Stimulated activated CD8-positive, alpha-beta memory T cell treated with anti-CD3 and anti-CD28 coated beads, Interleukin-4, amount 100 ng/mL, for 48 hours (primary cell): ENCODE results near the gene NSUN6.

Source experiments
- DNase-seq: peaks from one replicate; pipeline ENCODE4 v3.0.0-alpha.2; 2020

NSUN6 gene

GRCh38 chr10:18557960-18558359, 93.4 kb downstream of the NSUN6 start:
- no peak for DNase-seq

GRCh38 chr10:18556522-18557147, 94.8 kb downstream of the NSUN6 start:
- no peak for DNase-seq

DNA sequence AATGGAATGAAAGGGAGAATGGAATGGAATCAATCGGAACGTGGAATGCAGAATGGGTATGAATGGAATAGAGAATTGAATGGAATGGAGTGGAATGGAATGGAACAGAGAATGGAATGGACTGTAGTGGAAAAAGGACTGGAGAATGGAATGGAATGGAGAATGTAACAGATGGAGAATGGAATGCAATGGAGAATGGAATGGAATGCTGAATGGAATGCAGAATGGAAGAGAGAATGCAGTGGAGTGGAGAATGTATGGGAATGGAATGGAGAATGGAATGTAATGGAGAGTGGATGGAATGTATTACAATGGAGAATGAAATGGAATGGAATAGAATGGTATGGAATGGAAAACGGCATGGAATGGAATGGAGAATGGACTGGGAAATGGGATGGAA, 96.9 kb downstream of the NSUN6 start:
- no peak for DNase-seq

GRCh38 chr10:18551473-18551872, 99.9 kb downstream of the NSUN6 start:
- no peak for DNase-seq

DNA sequence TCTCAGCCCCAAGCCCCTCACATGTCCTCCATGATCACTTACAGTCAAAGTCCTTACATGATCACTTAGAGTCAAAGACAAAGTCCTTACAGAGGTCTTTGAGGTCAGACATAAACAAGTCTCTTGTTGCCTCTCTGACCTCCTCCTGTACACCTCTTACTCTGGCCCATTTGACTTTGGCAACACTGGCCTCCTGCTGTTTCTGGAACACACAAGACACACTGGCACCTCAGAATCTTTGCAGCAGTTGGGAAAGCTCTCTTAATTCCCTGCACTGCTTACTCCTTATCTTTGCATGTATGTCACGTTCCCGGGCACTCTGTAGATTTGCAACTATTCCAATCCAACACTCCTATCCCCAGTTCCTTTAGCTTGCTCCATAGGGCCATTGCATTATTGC, 102.3 kb downstream of the NSUN6 start:
- no peak for DNase-seq

DNA sequence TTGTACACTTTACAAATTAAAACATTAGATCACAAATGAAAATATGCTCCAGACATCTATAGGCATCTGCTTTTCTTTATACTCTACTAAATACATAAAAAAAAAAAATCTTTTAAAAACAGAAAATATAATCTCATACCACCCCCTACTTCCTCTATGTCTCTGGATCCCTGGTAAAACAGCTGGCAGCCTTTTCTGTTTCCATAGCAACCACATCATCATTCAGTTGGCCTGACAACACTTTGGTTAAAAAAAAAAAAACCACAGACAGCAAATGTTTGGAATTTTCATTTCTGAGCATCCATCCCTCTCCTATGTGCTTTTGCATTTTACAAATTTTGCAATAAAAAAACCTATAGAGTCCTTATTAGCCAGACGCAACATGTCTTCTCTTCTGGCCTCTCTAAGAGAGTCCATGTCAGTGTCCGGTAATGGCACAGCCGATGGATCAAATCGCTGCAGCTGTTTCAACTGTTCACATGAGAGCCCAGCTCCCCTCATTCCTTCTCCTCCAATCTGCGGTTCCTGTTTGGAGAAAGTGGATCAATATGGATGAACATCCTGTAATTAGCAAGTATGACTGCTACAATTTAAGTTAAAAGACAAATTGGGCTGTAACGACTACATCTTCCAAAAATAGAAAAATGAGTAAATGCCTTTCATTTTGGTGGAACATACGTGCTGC, 105.6 kb downstream of the NSUN6 start:
- DNase-seq, result no peak

- DNase-seq, result no peak
Measured at GRCh38 chr10:18542832-18543231, 108.6 kb downstream of the NSUN6 start.

GRCh38 chr10:18540195-18540594, 111.2 kb downstream of the NSUN6 start:
- DNase-seq, result no peak

DNA sequence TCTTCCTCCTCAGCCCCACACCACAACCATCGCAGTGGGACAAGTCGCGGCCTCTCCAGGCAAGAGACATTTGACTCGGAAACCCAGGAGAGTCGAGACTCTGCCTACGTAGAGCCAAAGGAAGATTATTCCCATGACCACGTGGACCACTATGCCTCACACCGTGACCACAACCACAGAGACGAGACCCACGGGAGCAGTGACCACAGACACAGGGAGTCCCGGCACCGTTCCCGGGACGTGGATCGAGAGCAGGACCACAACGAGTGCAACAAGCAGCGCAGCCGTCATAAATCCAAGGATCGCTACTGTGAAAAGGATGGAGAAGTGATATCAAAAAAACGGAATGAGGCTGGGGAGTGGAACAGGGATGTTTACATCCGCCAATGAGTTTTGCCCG, 112.1 kb downstream of the NSUN6 start:
- no peak for DNase-seq

GRCh38 chr10:18533896-18534295, 117.5 kb downstream of the NSUN6 start:
- no peak for DNase-seq

- no peak for DNase-seq
Measured at GRCh38 chr10:18532881-18533535, 118.4 kb downstream of the NSUN6 start.

DNA sequence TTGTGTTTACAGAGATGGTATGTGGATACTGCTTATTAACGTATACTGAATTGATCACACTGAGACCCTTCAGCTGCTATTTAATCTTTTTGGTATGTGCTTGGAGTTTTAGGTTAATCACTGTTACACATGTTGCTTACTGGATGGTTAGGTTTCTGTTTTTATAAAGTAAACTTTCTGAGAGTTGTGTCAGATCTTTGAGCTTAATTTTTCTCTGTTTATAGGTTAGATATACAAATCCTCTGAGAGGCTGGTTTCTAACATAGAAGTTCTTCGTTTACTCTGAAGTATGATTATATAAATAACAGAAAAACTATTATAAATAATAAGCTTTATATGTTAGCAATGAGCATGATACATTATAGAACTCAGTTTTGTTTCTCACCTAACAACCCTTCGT, 123.1 kb downstream of the NSUN6 start:
- DNase-seq, result no peak

GRCh38 chr10:18527687-18528086, 123.7 kb downstream of the NSUN6 start:
- DNase-seq, result no peak

- no peak for DNase-seq
Measured at GRCh38 chr10:18523858-18524257, 127.5 kb downstream of the NSUN6 start.

GRCh38 chr10:18523025-18523424, 128.4 kb downstream of the NSUN6 start:
- DNase-seq, result no peak

DNA sequence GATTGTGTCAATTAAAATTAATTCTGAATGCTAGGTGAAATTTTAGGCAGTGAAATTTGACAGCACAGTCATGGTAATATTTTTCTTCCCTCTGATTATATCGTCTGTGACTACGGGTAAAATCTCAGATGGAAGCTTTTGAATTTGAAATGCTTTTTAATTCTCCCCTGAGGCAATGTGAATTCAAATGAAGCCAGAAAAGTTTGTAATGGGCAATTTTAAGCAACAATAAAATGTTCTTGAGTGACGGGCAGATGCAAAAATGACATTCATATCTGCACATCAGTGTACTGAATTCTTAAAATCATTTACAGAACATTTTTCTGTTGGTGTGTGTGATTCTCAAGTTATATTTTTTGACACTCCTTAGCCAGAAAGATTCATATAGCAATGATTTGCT, 134.5 kb downstream of the NSUN6 start:
- no peak for DNase-seq

DNA sequence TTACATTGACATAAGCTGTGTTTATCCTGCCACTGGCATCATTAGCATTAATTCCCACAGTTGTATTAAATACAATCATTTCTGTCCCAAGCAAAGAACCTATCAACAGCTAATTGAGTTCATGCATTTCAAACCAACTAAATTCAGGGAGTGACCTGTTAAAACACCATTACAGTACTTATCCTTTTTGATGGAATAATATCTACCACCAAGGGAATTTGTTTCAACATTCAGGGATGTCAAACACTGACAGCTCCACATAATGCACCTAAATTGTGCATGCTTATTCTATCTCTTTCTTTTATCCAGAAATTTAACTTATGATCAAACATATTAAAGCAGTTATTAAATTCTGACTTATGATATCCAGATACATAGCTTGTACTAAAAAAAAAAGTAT, 136.8 kb downstream of the NSUN6 start:
- DNase-seq, result no peak

DNA sequence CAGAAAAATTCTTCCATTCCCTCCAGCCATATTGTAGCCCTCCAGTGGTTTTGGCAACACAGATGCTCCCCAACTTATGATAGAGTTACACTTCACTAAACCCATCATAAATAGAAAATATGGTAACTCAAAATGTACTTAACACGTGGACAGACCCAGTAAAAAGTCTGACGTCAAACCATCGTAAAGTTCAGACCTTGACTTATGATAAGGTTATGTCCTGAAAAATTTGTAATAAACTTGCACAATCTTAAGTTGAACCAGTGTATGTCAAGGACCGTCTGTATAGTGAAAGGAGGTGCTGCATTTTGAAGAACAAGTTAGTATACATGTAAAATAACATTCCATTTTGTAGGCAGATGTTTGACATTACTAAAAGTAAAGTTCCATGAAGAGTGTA, 142.8 kb downstream of the NSUN6 start:
- DNase-seq, result no peak

DNA sequence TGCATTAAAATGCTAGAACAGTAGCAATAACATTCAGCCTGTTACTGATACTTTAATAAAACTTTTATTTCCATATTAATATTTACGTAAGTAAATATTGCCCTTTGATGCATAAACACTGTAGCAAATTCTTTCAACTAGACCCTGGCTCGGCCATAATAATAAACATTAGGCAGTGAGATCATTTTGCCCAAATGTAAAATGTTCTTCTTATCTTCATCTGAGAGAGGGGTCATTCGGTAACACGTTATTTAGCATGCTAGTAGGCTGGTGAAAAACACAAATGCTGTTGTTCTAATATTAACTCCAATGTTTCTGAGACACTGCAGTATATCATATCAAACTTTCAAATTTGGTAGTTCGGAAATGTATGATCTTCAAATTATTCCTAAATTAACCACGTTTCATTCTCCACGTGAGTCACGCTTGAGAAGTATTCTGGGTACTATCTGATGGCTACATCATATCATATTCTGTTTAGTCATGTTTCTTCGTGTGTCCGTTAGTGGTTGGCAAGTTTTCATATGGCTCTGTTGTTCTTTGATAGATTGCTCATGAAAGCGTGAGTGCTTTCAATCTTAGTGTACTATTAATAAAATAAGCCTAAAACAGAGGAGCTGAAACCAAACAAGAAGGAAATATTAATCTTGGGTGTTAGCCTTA, 145.8 kb downstream of the NSUN6 start:
- no peak for DNase-seq

- DNase-seq, result no peak
Measured at GRCh38 chr10:18504161-18504560, 147.2 kb downstream of the NSUN6 start.

- no peak for DNase-seq
Measured at GRCh38 chr10:18501629-18502028, 149.8 kb downstream of the NSUN6 start.

- no peak for DNase-seq
Measured at GRCh38 chr10:18501198-18501597, 150.2 kb downstream of the NSUN6 start.

- no peak for DNase-seq
Measured at GRCh38 chr10:18500576-18500975, 150.8 kb downstream of the NSUN6 start.

- no peak for DNase-seq
Measured at GRCh38 chr10:18498998-18499397, 152.4 kb downstream of the NSUN6 start.
